CMK (cell line): ENCODE results near the gene AGAP1.

ENCODE experiments used
- DNase-seq: peaks from one replicate; pipeline ENCODE4 v3.0.0-alpha.2; 2010; ENCODE audit warnings: low read depth

AGAP1 gene

DNA sequence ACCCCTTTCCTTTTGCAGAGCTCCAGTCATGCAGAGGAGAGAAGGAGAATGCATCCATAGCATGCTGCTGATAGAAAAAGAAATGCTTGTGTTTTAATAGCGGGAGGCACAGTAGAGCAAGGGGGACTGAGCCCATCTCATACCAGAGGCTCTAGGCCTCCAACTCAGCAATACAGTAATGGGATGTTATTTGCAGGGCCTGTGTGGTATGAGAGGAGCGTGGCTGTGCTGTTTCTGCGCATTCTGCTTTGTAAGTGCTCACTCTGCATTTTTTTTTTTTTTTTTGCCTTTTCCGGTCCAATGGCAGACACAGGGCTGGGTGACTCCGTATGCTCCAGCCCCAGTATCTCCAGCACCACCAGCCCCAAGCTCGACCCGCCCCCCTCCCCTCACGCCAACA lies 474.3 kb downstream of the AGAP1 start:
- DNase-seq = no peak

- DNase-seq = no peak
Observed at GRCh38 chr2:235968616-235969324, 474.9 kb downstream of the AGAP1 start.

GRCh38 chr2:235970204-235971040 lies 476.6 kb downstream of the AGAP1 start:
- DNase-seq = no peak

- DNase-seq = no peak
Observed at GRCh38 chr2:235976516-235976915, 482.7 kb downstream of the AGAP1 start.

DNA sequence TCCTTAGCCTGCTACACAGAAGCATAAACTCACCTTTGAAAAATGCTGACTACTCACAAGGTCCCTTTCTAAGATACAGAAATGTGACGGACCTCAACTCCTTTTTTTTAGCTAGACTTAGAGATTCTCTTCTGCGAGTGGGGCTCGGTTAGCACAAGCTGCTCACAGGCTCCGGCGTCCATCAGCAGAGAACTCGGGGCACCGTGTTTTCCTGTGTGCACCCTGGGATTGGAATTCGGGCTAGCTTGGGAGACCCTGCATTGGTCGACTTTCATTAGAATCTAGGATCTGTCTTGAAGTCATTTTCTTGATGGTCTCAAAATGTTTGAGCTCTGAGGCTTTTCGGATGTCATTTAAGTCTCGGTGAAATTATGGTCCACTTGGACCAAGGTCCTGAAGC lies 483.1 kb downstream of the AGAP1 start:
- DNase-seq = no peak

- no peak for DNase-seq
Observed at GRCh38 chr2:235977445-235977844, 483.6 kb downstream of the AGAP1 start.

GRCh38 chr2:235978022-235978421 lies 484.2 kb downstream of the AGAP1 start:
- DNase-seq = no peak

DNA sequence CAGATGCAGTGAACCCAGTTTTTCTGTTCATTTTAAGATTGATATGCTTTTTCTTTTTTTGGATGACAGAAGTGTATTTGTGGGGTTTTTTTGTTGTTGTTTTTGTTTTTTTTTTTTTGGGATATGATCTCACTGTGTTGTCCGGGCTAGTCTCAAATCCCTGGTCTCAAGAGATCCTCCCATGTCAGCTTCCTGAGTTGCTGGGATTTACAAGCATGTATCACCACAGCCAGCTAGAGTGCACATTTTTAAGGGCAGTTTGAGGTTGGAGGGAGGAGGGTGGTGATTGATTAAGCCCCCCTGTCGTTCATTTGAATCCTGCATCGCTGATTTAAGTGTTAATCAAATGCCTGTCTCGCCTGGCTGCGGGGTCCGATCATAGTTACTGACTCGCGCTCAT lies 485.2 kb downstream of the AGAP1 start:
- DNase-seq = no peak

GRCh38 chr2:235979753-235980435 lies 486.1 kb downstream of the AGAP1 start:
- no peak for DNase-seq

GRCh38 chr2:235981631-235982030 lies 487.8 kb downstream of the AGAP1 start:
- no peak for DNase-seq

DNA sequence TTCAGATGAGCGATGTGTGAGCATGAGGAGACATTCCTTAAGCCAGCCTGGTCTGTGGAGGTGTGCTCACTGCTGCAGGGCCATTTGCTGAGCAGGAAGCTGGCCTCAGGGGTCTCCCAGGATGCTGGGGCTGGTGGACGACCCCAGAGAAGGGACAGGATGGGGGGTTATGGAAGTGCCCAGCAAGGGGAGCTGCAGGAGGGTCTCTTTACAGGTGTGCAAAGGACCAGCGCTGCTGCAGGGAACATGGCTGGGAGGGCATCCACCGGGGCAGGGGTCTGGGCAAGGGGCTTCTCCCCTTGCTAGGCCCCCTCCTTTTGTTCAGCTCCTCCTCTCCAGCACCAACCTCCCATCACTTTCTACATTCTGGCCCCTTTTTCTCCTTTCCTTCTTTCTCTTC lies 489.2 kb downstream of the AGAP1 start:
- no peak for DNase-seq

DNA sequence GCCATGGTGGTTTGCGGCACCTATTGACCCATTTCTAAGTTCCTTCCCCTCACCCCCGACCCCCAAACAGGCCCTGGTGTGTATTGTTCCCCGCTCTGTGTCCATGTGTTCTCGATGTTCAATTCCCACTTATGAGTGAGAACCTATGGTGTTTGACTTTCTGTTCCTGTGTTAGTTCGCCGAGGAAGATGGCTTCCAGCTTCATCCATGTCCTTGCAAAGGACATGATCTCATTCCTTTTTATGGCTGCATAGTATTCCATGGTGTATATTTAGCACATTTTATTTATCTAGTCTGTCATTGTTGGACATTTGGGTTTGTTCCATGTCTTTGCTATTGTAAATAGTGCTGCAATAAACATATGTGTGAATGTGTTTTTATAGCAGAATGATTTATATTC lies 490.7 kb downstream of the AGAP1 start:
- no peak for DNase-seq

GRCh38 chr2:235986361-235986760 lies 492.5 kb downstream of the AGAP1 start:
- no peak for DNase-seq

DNA sequence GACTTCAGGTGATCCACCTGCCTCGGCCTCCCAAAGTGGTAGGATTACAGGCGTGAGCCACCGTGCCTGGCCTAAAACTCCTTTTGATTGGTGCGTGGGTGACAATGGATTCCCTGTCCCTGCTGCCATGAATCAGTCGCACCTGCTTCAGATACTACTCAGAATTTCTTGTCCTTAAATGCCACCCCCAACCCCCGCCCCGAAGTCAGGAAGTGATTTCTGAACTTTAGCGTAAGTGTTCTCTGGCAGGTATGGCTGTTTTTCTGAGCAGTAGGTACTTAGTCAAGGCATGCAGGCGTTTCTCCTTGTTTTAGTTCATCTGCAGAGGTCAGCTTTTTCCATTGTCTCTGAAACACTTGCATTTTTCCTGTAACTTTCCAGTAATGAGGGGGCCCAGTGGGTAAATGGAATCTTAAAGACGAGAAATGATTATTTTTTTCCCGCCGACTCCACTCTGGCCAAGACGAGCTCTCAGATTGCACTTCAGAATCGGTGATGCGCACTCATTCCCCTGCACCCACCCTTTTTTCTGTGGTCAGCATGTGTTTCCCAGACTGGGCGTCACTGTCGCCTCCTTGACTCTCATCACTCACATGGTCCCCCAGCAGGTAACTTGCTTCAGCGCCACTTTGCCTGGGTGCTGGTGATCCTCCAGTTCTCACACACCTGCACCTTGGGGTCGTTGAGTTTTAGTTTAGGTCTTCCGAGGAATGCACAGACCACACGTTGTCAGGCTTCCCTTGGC lies 494.6 kb downstream of the AGAP1 start:
- no peak for DNase-seq

DNA sequence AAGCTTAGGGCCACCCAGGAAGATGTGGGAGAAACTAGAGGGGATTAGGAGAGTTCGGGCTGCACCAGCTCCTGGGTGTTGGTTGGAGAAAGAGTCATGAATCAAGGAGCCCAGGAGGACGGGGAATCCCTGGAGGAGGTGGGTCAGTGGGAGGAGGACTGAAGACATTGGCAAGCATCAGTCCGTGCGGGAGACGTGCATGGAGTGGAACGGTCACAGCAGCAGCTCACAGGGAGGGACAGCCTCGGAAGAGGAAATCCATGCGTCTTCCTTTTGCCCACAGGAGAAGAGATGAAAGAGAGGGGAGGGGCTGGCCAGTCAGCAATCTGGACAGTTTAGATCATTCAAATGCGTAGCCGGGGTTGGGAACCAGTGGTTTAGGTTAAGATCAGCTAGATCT lies 495.7 kb downstream of the AGAP1 start:
- no peak for DNase-seq

DNA sequence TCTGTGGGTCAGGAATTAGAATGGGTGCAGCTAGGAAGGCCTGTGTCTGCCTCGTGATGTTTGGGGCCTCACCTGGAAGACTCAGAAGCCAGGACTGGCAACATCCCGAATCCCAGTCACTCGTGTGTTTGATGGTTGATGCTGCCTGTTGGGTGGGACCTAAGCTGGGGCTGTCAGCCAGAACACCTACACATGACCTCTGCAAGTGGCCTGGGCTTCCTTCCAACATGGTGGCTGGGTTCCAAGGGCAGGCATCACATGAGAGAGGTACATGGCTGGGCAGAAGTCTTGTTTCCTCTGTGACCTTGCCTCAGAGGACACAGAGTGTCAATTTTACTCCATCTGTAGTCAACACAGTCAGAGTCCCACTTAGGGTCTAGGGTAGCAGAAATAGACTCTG lies 496.5 kb downstream of the AGAP1 start:
- no peak for DNase-seq

- DNase-seq = no peak
Observed at GRCh38 chr2:235992024-235992423, 498.2 kb downstream of the AGAP1 start.

- no peak for DNase-seq
Observed at GRCh38 chr2:235996419-235996818, 502.6 kb downstream of the AGAP1 start.

- DNase-seq = no peak
Observed at GRCh38 chr2:235999011-235999410, 505.2 kb downstream of the AGAP1 start.

GRCh38 chr2:236001166-236001828 lies 507.5 kb downstream of the AGAP1 start:
- DNase-seq = no peak

DNA sequence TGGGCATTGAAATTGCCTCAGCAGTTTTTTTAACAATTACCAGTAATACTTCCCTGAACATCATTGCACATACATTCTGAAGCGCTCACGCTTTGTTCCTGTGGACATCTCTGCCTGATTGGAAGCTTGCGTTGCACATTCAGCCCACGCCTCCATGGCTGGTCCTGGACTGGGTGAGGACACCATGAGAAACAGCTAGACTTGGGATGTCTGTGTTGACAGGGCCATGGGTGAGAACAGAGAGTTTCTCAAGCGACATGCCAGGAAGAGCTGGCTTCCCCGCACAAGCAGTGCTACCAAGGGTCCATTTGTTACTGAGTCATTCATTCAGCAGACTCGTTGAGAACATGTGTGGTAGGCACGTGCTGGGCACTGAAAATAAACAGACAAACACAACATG lies 508.0 kb downstream of the AGAP1 start:
- no peak for DNase-seq

DNA sequence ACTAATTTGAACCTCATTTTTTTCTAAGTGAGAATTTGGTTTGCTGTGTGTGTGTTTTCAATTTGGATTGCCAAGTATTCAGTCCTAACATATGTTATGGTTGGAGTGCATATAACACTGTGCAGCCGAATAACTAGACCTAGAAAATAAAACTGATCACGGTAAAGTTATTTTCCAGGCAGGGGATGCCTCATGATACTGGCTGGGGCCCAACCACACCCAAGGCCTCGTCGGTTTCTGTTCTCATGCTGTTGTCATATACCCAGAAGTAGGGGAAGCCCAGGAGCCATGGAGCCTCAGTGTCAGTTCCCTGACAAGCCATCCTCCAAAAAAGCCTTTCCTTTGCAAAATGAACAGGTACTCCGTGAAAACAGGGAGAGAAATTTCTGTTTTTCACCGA lies 514.2 kb downstream of the AGAP1 start:
- DNase-seq = no peak
